Fibroblast of upper back skin (primary cell): ENCODE measurements around the gene WDTC1.

Experiments used
- DNase-seq: peaks from one replicate; pipeline ENCODE4 v3.0.0-alpha.2; 2013

Gene WDTC1

GRCh38 chr1:27339213-27339612, 104.8 kb downstream of the WDTC1 start:
- no peak for DNase-seq

- peak; percentile 75 for DNase-seq
Observed at GRCh38 chr1:27341525-27342252, 107.3 kb downstream of the WDTC1 start, which contains the start of gene SYTL1. TSS of gene SYTL1 (plus strand) at chr1:27342022. CDS start at chr1:27345335, 3,313 bp downstream.

GRCh38 chr1:27342391-27342777, 108.0 kb downstream of the WDTC1 start:
- DNase-seq, result no peak

- DNase-seq, result no peak
Observed at GRCh38 chr1:27342778-27343638, 108.6 kb downstream of the WDTC1 start.

DNA sequence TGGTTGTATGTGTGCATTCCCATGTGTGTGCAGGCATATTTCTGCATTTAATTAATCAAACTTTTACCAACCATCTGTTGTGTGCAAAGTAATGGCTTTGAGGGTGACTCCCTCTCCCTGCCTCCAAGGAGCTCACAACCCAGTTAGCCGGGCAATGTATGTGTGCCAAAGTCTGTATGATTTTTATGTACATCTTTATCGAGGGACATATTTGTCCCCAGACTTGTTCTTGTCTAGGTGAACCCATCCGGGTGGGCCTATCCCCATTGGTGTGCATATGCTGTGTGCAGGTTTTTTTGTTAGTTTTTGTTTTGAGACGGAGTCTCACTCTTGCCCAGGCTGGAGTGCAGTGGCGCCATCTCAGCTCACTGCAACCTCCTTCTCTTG, 109.2 kb downstream of the WDTC1 start:
- DNase-seq, result peak; percentile 10

DNA sequence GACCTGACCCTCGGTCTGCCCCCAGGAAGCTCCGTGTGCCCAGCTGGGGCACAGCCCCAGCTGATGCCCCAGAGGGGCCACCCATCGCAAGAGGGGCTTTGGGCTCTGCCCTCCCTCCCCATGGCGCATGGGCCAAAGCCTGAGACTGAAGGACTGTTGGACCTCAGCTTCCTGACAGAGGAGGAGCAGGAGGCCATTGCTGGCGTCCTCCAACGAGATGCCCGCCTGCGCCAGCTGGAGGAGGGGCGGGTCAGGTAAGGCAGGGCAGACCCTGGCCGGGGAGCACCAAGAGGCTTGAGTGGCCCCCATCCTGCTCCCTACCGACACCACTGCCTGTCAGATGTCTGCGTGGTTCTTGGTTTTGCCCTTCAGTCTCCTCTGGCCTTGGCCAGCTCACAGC, 110.8 kb downstream of the WDTC1 start:
- no peak for DNase-seq

DNA sequence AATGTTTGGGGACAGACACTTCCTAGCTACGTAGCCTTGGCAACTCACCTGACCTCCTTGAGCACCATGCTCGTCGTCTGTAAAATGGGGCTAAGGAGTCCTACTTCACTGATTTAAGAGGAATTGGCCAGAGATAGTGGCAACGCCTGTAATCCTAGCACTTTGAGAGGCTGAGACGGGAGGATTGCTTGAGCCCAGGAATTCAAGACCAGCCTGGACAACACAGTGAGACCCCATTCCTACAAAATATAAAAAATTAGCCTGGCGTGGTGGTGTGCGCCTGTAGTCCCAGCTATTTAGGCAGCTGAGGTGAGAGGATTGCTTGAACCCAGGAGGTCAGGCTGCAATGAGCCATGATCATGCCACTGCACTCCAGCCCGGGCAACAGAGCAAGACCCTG, 111.9 kb downstream of the WDTC1 start:
- no peak for DNase-seq

DNA sequence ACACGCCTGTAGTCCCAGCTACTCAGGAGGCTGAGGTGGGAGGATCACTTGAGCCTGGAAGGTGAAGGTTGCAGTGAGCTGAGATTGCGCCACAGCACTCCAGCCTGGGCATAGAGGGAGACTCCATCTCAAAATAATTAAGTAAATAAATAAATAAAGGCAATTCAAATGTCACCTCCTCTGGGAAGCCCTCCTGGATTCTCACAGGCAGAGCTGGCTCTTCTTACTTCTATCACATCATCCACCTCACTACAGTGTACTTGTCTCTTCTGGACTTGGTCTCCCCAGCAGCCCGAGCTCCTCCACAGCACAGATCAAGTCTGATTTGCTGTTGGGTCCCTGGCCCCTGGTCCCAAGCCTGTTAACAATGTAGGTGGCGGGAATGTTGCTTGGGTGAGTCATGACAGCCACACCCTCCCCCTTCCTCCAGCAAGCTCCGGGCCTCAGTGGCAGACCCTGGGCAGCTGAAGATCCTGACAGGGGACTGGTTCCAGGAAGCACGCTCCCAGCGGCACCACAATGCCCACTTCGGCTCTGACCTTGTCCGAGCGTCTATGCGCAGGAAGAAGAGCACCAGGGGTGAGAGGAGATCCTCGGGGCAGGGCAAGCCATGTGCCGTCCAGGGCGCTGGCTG, 112.7 kb downstream of the WDTC1 start:
- no peak for DNase-seq

DNA sequence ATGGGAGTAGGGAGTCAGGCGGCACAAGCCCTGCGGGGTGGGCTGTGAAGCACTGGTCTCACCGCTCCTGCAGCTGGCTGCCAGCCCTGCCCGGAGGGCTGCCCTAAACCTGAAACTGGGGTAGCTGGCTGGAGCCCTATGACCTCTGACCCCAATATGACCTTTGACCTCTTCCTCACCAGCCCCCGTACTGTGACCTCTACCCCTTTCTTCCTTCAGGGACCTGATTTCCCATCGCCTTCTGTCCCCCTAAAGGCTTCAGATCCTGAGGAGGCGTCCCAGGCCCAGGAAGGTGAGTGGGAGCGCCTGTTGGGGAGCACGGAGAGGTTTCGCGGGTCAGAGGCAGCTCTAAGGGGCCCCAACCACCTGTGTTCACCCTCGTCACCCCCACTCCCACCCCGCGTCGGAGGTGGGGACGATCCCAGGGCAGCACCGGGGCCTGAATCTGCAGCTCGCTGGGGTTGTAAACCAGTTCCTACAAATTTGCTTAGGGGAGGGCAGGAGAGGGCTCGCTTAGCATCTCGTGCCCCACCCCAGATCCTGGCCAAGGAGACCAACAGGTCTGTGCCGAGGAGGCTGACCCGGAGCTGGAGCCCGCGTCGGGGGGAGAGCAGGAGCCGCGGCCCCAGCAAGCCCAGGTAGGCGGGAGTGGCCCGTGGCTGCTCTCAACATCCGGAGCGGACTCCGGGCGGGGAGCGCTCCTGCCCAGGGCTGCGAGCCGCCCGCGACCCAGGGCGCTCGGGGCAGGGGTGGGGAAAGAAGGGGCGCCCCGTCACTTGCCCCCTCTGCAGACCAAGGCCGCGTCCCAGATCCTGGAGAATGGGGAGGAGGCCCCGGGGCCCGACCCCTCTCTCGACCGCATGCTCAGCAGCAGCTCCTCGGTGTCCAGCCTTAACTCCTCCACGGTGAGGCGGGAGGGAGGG, 114.7 kb downstream of the WDTC1 start:
- DNase-seq, result no peak

DNA sequence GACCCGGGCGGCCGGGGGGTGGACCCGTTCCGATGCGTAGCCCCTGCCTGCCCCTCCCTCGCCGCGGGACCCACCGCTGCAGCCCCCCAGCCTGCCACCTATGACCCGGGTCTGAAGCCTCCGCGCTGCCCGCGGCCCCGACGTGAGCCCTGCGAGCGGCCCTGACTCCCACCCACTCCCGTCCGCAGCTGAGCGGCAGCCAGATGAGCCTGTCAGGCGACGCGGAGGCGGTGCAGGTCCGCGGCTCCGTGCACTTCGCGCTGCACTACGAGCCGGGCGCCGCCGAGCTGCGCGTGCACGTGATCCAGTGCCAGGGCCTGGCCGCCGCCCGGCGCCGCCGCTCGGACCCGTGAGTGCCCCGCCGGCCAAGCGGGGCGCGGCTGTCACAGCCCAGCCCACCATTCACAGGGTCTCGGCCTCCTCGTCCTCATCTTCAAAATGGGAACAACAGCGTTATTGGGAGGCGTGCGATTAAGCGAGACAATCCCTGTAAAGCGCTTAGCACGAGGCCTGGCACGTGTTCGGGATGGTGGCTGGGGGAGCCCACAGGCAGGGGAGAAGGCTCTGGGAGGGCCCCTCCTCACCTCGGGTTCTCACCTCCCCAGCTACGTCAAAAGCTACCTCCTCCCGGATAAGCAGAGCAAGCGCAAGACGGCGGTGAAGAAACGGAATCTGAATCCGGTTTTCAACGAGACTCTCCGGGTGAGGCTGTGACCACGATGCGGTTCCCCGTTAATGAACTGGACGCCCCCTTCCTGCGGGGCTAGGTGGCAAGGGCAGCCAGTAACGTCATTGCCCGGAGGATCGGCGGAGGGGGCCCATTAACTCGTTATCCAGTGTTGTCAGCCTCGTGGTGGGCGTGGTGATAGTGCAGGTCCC, 115.6 kb downstream of the WDTC1 start:
- peak; percentile 34 for DNase-seq

- DNase-seq, result peak; percentile 21
Observed at GRCh38 chr1:27350663-27351540, 116.5 kb downstream of the WDTC1 start.

GRCh38 chr1:27351541-27352107, 117.2 kb downstream of the WDTC1 start:
- DNase-seq, result no peak

DNA sequence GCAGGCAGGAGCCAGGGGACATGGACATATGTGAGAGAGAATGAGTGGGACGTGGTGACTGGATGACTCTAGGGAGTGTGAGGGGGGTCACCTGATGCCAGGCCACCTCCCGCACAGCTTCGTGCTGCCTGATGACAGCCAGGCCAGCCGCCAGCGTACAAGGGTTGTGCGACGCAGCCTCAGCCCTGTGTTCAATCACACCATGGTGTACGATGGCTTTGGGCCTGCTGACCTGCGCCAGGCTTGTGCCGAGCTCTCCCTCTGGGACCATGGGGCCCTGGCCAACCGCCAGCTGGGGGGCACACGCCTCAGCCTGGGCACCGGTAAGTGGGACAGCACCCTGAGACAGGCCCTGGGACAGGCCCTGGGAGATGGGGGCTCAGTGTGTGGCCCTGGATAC, 118.7 kb downstream of the WDTC1 start:
- no peak for DNase-seq

- no peak for DNase-seq
Observed at GRCh38 chr1:27353629-27354028, 119.2 kb downstream of the WDTC1 start.

DNA sequence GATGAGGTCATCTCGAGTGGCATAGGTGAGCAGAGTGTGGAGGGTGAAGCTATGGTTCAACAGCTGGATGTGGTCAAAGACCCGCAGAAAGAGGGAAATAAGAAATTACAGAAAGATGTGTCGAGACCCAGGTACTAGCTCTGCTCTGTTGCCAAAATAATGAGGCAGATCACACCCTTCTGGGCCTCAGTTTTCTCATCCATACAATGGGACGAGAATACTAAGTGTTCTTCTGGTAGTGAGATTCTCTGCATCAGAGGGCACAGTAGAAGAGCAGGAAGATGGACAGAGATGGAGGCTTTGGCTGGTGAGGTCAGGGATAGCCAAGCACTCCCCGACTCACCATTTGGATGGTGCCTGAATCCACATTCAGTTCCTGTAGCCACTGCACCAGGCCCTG, 121.3 kb downstream of the WDTC1 start:
- no peak for DNase-seq

DNA sequence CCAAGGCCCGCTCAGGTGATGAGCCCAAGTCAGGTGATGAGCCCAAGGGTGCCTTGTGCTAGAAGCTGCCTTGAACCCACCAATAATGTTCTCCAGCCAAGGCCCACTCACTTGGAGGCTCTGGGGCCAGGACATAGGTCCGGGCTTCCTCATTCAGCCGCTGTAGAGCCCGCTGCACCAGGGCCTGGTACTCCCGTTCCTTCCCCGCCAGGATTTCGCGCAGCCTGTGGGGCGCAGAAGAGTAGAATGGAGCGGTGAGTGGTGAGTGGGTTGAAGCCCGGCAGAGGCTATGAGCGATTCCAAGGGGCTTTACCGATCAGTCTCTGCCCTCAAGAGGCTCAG, 121.8 kb downstream of the WDTC1 start:
- DNase-seq, result no peak

GRCh38 chr1:27356619-27357280, 122.3 kb downstream of the WDTC1 start:
- DNase-seq, result no peak

GRCh38 chr1:27357281-27358037, 123.0 kb downstream of the WDTC1 start:
- peak; percentile 52 for DNase-seq
